ENCODE results near the gene ST6GALNAC3. TPM values are rescaled to one million over a fixed set of nuclear protein-coding genes. Genes with fewer than 3 reads are reported as not detected.

Gene ST6GALNAC3
- total RNA-seq, 1 experiment from 2014 or later: 0.82 TPM

DNA sequence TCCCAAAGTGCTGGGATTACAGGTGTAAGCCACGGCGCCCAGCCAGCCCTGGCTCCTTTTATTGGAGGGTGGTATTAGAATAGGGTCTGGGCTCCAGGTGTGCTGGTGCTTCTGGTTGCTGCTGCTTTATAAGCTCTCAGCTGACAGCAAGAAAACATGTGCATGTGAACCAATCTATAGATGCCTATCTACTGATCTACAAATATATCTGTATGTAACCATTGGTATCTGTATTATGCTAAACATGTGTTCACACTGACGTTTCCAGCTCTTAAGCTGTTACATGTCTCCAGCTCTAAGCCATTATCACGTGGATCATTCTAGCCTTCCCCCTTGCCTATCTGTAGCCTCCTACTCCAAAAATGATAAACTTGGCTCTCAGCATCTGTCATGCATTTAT, 82.4 kb downstream of the ST6GALNAC3 start:
- no peaks in the 10 kb centered on the region for H3K36me3 Mint-ChIP-seq (ENCODE audit: insufficient read depth, unreplicated experiment)
- intact Hi-C loops (cut with micrococcal nuclease): loop anchor here (10.0 kb wide), 1 partner anchor 1378 kb away; no protein-coding TSS in a partner anchor
- TF ChIP-seq, protein P1, sequence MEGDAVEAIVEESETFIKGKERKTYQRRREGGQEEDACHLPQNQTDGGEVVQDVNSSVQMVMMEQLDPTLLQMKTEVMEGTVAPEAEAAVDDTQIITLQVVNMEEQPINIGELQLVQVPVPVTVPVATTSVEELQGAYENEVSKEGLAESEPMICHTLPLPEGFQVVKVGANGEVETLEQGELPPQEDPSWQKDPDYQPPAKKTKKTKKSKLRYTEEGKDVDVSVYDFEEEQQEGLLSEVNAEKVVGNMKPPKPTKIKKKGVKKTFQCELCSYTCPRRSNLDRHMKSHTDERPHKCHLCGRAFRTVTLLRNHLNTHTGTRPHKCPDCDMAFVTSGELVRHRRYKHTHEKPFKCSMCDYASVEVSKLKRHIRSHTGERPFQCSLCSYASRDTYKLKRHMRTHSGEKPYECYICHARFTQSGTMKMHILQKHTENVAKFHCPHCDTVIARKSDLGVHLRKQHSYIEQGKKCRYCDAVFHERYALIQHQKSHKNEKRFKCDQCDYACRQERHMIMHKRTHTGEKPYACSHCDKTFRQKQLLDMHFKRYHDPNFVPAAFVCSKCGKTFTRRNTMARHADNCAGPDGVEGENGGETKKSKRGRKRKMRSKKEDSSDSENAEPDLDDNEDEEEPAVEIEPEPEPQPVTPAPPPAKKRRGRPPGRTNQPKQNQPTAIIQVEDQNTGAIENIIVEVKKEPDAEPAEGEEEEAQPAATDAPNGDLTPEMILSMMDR (IDR thresholded peaks at IDR 0.05; ENCODE audit: unreplicated experiment): no peak
- no peaks in the 10 kb centered on the region for H3K9me3 Mint-ChIP-seq (ENCODE audit: unreplicated experiment)
- POLR2A ChIA-PET: no interaction called here
- CTCF ChIA-PET: interaction anchor here (0.6 kb wide), 1 partner anchor 1753 kb away, joined by 3 read pairs; no protein-coding TSS in a partner anchor
- no peaks in the 10 kb centered on the region for H3K4me1 Mint-ChIP-seq (ENCODE audit: insufficient read depth, unreplicated experiment)
- BruUV-seq (replicated peaks): no TSS peak
- H3K4me3 Mint-ChIP-seq (ENCODE audit: unreplicated experiment): no peak overlapping the region
- no peak for DNase-seq (ENCODE audit: unreplicated experiment)
- no peak overlapping the region for H3K27ac Mint-ChIP-seq (ENCODE audit: low read depth, unreplicated experiment)
- H3K27me3 Mint-ChIP-seq (ENCODE audit: insufficient read depth, unreplicated experiment): no peaks in the 10 kb centered on the region

DNA sequence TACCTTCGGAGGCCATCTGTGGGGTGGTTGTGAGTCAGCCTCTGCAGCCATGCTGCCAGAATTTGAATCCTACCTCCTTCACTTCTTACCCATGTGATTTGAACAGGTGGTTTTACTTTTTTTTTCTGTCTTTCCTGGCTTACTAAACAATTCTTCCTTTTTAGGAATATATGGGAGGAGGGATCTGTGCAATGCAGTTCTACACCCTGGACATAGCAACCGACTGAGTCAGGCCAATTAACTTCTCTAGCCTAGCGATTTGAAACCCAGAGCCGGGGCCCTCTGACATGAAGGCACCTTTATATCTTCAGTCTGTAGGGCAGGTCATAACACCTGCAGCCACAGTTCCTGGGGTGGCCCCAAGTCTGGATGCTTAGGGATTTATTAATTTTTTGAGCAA, 83.6 kb downstream of the ST6GALNAC3 start:
- DNase-seq (ENCODE audit: unreplicated experiment): no peak

DNA sequence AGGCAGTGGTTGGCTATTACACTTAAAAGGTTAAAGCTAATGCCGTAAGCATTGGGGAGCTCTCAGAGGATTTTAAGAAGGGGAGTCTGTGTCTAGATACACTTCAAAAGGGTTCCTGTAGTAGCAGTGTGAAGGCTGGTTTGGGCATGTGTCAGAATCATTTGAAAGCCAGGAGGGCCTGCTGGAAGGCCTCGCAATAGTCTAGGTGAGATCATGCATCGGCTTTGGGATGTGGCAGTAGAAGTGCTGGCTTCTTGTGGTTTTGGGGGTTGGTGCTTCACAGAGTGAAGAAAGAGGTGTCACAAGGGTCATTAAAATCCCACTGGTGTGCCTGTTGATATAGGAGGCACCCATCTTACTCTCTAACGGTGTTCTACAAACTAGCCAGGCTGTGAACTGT, 85.7 kb downstream of the ST6GALNAC3 start:
- TF ChIP-seq, protein P1 (IDR thresholded peaks at IDR 0.05; ENCODE audit: unreplicated experiment): no peak
- Mint-ChIP-seq H3K27me3 (ENCODE audit: insufficient read depth, unreplicated experiment) (no peaks in the 10 kb centered on the region), H3K4me1 (ENCODE audit: insufficient read depth, unreplicated experiment) (no peaks in the 10 kb centered on the region), H3K9me3 (ENCODE audit: unreplicated experiment) (no peaks in the 10 kb centered on the region), H3K4me3 (ENCODE audit: unreplicated experiment) (no peak overlapping the region), H3K27ac (ENCODE audit: low read depth, unreplicated experiment) (no peak overlapping the region), H3K36me3 (ENCODE audit: insufficient read depth, unreplicated experiment) (no peaks in the 10 kb centered on the region)
- POLR2A ChIA-PET: no interaction called here
- intact Hi-C loops (cut with micrococcal nuclease): no loop called here
- no TSS peak for BruUV-seq (replicated peaks)
- no peak for DNase-seq (ENCODE audit: unreplicated experiment)
- CTCF ChIA-PET: interaction anchor here (1.0 to 1.7 kb wide), 2 partner anchors 10 to 11 kb away, joined by 3 read pairs; no protein-coding TSS in a partner anchor

More for the DNA sequence above, 83.6 kb downstream of the ST6GALNAC3 start:
- no peak overlapping the region for H3K27ac Mint-ChIP-seq (ENCODE audit: low read depth, unreplicated experiment)
- no peaks in the 10 kb centered on the region for H3K4me1 Mint-ChIP-seq (ENCODE audit: insufficient read depth, unreplicated experiment)
- no TSS peak for BruUV-seq (replicated peaks)
- TF ChIP-seq, protein P1 (IDR thresholded peaks at IDR 0.05; ENCODE audit: unreplicated experiment): no peak
- H3K27me3 Mint-ChIP-seq (ENCODE audit: insufficient read depth, unreplicated experiment): no peaks in the 10 kb centered on the region
- no peaks in the 10 kb centered on the region for H3K36me3 Mint-ChIP-seq (ENCODE audit: insufficient read depth, unreplicated experiment)
- ChIA-PET CTCF (no interaction called here), POLR2A (no interaction called here)
- no peaks in the 10 kb centered on the region for H3K9me3 Mint-ChIP-seq (ENCODE audit: unreplicated experiment)
- intact Hi-C loops (cut with micrococcal nuclease): loop anchor here (10.0 kb wide), 1 partner anchor 1377 kb away; no protein-coding TSS in a partner anchor
- no peak overlapping the region for H3K4me3 Mint-ChIP-seq (ENCODE audit: unreplicated experiment)

DNA sequence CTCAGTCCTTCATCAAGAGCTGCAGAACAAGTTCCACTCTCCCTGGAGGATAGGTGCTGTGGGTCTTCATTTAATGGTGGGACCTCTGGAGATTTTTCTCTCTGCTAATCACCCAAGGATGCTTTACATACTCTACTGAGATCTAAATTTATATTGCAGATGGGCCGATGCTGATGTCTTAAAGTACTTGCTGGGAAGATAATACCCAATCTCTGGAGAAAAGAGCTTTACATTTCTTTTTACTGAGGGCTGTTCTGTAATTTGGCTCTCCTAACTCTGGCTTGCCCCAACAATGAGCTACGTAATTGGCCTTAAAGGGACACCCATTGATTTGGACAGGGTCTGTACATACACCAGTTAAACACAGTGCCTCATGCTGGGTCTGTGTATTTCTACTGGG, 86.9 kb downstream of the ST6GALNAC3 start:
- intact Hi-C loops (cut with micrococcal nuclease): no loop called here
- Mint-ChIP-seq H3K27ac (ENCODE audit: low read depth, unreplicated experiment) (no peak overlapping the region), H3K4me3 (ENCODE audit: unreplicated experiment) (no peak overlapping the region), H3K4me1 (ENCODE audit: insufficient read depth, unreplicated experiment) (no peaks in the 10 kb centered on the region), H3K36me3 (ENCODE audit: insufficient read depth, unreplicated experiment) (no peaks in the 10 kb centered on the region), H3K27me3 (ENCODE audit: insufficient read depth, unreplicated experiment) (no peaks in the 10 kb centered on the region), H3K9me3 (ENCODE audit: unreplicated experiment) (no peaks in the 10 kb centered on the region)
- TF ChIP-seq, protein P1 (IDR thresholded peaks at IDR 0.05; ENCODE audit: unreplicated experiment): no peak
- ChIA-PET CTCF (interaction anchor here (0.6 to 3.0 kb wide), 3 partner anchors 8 to 184 kb away, joined by 3 to 14 read pairs (median 3); no protein-coding TSS in a partner anchor), POLR2A (no interaction called here)
- DNase-seq (ENCODE audit: unreplicated experiment): no peak
- no TSS peak for BruUV-seq (replicated peaks)

Measured in MCF 10A (cell line).